Endothelial cell of umbilical vein (primary cell): ENCODE results near the gene SPRED1. TPM values are rescaled to one million over a fixed set of nuclear protein-coding genes. Genes with fewer than 3 reads are reported as not detected.

Source experiments
- BruUV-seq: library from RNA; stranded (reverse); fragments of 400-500 nt; replicated peaks from 2 replicates; lab custom pipeline; 2021; lab: Mats Ljungman, UMichigan
- CTCF ChIA-PET: fragments of 300-600, 350-600 bp; sonication (Branson Sonifier 250); formaldehyde crosslinking; loops from one replicate; lab custom pipeline; 2021; ENCODE audit warnings: antibody characterized with exemption, inconsistent platforms; lab: Charles Lee
- POLR2A ChIA-PET: fragments of 300-600, 350-600 bp; sonication (Branson Sonifier 250); formaldehyde crosslinking; loops from one replicate; lab custom pipeline; 2021; ENCODE audit warnings: antibody characterized with exemption, inconsistent platforms; lab: Charles Lee
- DNase-seq: peaks from one replicate; pipeline ENCODE4 v3.0.0-alpha.2; 2011; ENCODE audit warnings: low read depth, low spot score
- FAIRE-seq: peaks from 2 replicates; lab custom pipeline; 2011; peaks lifted over from hg19 to GRCh38; lab: Jason Lieb, UNC
- H2AFZ ChIP-seq: 2 replicates; pipeline ENCODE4 v1.6.0; 2012; ENCODE audit warnings: low read depth, low read length, control low read depth, inconsistent platforms
- H3K27ac ChIP-seq: 2 replicates; pipeline ENCODE4 v1.5.1; 2011; ENCODE audit warnings: low read depth, mild to moderate bottlenecking, control low read depth, low read length, moderate library complexity; ENCODE audit not compliant: insufficient read depth
- H3K27me3 ChIP-seq, 2 experiments: 2 replicates each; pipeline versions ENCODE4 v1.6.0 to v1.6.1; 2011; ENCODE audit warnings: low read length in 2 of 2, mixed read lengths in 1 of 2; ENCODE audit not compliant: control insufficient read depth in 2 of 2, insufficient read depth in 2 of 2
- H3K36me3 ChIP-seq, 2 experiments: 2 replicates in 1 of 2; 3 replicates in 1 of 2; pipeline ENCODE4 v1.5.1; 2011; ENCODE audit warnings: low read length in 2 of 2, mild to moderate bottlenecking in 1 of 2, moderate library complexity in 1 of 2; ENCODE audit not compliant: control insufficient read depth in 2 of 2, insufficient read depth in 2 of 2; ENCODE audit errors: extremely low read depth in 1 of 2
- H3K4me1 ChIP-seq: 3 replicates; pipeline ENCODE4 v1.5.1; 2011; ENCODE audit warnings: mild to moderate bottlenecking, low read length; ENCODE audit not compliant: control insufficient read depth, insufficient read depth; ENCODE audit errors: extremely low read depth
- H3K4me2 ChIP-seq: 2 replicates; pipeline ENCODE4 v1.6.1; 2011; ENCODE audit warnings: low read length, control low read depth, mixed read lengths; ENCODE audit not compliant: insufficient read depth
- H3K4me3 ChIP-seq, 3 experiments: fragments of 200-600 bp in 1 of 3; sonication (generic), shearing (Covaris generic) in 1 of 3; replicated peaks in 1 of 3; 2 replicates each; pipeline ENCODE4 v1.5.1; 2011 to 2016; ENCODE audit warnings: control low read depth in 3 of 3, low read length in 3 of 3, mild to moderate bottlenecking in 2 of 3, inconsistent platforms in 1 of 3, low read depth in 1 of 3, moderate library complexity in 1 of 3; ENCODE audit not compliant: insufficient read depth in 1 of 3
- H3K79me2 ChIP-seq: 2 replicates; pipeline ENCODE4 v1.6.0; 2012; ENCODE audit warnings: low read length, inconsistent platforms; ENCODE audit not compliant: control insufficient read depth, insufficient read depth
- H3K9ac ChIP-seq: replicated peaks from 2 replicates; pipeline ENCODE3; 2011; ENCODE audit warnings: low read length, control low read depth; ENCODE audit not compliant: insufficient read depth; ENCODE audit errors: extremely low read depth
- H3K9me1 ChIP-seq: replicated peaks from 3 replicates; pipeline ENCODE4 v1.6.0; 2011; ENCODE audit warnings: mild to moderate bottlenecking, low read length; ENCODE audit not compliant: control insufficient read depth, insufficient read depth; ENCODE audit errors: extremely low read depth
- H3K9me3 ChIP-seq: replicated peaks from 2 replicates; pipeline ENCODE4 v1.5.1; 2012; ENCODE audit warnings: low read length, inconsistent platforms; ENCODE audit not compliant: control insufficient read depth, insufficient read depth
- H4K20me1 ChIP-seq: replicated peaks from 2 replicates; pipeline ENCODE3; 2011; ENCODE audit warnings: mild to moderate bottlenecking, low read length; ENCODE audit not compliant: control insufficient read depth, insufficient read depth; ENCODE audit errors: extremely low read depth
- CTCF ChIP-seq, 2 donors: IDR thresholded peaks; 1 replicate in 1 of 2; 2 replicates in 1 of 2; pipeline ENCODE4 v1.5.1; 2011; ENCODE audit warnings: low read length in 2 of 2, mild to moderate bottlenecking in 2 of 2, moderate library complexity in 2 of 2, control low read depth in 1 of 2, inconsistent platforms in 1 of 2, low read depth in 1 of 2; ENCODE audit not compliant: insufficient read depth in 1 of 2; ENCODE audit errors: extremely low read depth in 1 of 2
- EZH2 ChIP-seq: IDR thresholded peaks from 2 replicates; pipeline ENCODE4 v1.6.1; 2012; ENCODE audit warnings: borderline replicate concordance, low read depth, mild to moderate bottlenecking, moderate library complexity, low read length, inconsistent platforms; ENCODE audit not compliant: severe bottlenecking
- FOS ChIP-seq: IDR thresholded peaks from 2 replicates; pipeline ENCODE4 v1.6.1; 2011; ENCODE audit warnings: mild to moderate bottlenecking, low read length, moderate library complexity, borderline replicate concordance; ENCODE audit not compliant: insufficient read depth
- GATA2 ChIP-seq: IDR thresholded peaks from 2 replicates; pipeline ENCODE4 v1.7.0; 2011; ENCODE audit warnings: low read depth, mild to moderate bottlenecking, moderate library complexity, mixed read lengths, low read length; ENCODE audit not compliant: insufficient read length, insufficient read depth
- JUN ChIP-seq: IDR thresholded peaks from 2 replicates; pipeline ENCODE4 v1.6.1; 2011; ENCODE audit warnings: borderline replicate concordance, low read depth; ENCODE audit not compliant: insufficient read length, insufficient read depth
- MAX ChIP-seq: IDR thresholded peaks from 2 replicates; pipeline ENCODE4 v1.6.1; 2011; ENCODE audit not compliant: insufficient read depth, insufficient read length
- MYC ChIP-seq: IDR thresholded peaks from one replicate; pipeline ENCODE4 v1.6.1; 2011; ENCODE audit warnings: mild to moderate bottlenecking, low read depth, low read length
- POLR2A ChIP-seq: IDR thresholded peaks from 2 replicates; pipeline ENCODE4 v1.6.1; 2012; ENCODE audit warnings: low read depth, mild to moderate bottlenecking, control low read depth, low read length
- POLR2AphosphoS5 ChIP-seq: IDR thresholded peaks from 2 replicates; pipeline ENCODE4 v1.6.1; 2012; ENCODE audit warnings: low read depth, mild to moderate bottlenecking, control low read depth, low read length, moderate library complexity; ENCODE audit not compliant: insufficient read depth
- dilution Hi-C: fragments of 300-500 bp; cut with MboI; formaldehyde crosslinking; loops from one replicate; pipeline ENCODE4 v1.15.0; 2019; ENCODE audit warnings: low sequenced_read_pairs; ENCODE audit not compliant: extremely low pct_ligation_motif_present
- intact Hi-C: fragments of 100-400 bp; cut with micrococcal nuclease; formaldehyde crosslinking; loops from one replicate; pipeline ENCODE4 v1.10.0; 2022
- polyA plus RNA-seq, 4 experiments: library from polyadenylated mRNA; depleted of rRNA in 3 of 4; stranded (reverse) in 3 of 4; unstranded in 1 of 4; fragments of >200 nt; gene quantifications; 2 replicates each; pipeline versions ENCODE4 v1.2.1 to v1.2.3, GENCODE V29; 2011 to 2012; ENCODE audit warnings: missing spikeins in 1 of 4
- total RNA-seq: library from RNA; stranded (reverse); gene quantifications from 2 replicates; pipeline ENCODE4 v1.2.3, GENCODE V29; 2021

SPRED1 gene
- total and polyA plus RNA-seq, 2 donors (not counting 3 experiments of a cell fraction or from before 2014, with no cell fraction given), result 1.3 to 10.7 TPM

DNA sequence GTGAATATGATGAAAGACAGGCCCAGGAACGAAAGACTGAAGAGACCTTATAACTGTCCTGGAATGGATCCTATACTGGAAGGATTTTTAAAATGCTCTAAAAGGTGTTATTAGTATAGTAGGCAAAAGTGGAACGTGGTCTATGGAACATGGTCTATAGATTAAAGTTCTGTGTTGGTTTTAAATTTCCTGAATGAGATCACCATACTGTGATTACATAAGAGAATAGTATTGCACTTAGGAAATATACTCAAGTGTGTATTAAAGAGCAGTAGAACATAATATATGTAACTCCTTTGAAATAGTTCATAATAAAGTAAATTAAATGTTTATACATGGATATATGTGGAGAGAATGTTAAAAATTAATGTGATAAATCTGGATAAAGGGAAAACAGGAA is 68.2 kb downstream of the SPRED1 start:
- dilution Hi-C loops (no loop called here), intact Hi-C loops (no loop called here)
- H3K9me3 ChIP-seq, result no peaks in the 10 kb centered on the region
- H3K4me1 ChIP-seq, result no peaks in the 10 kb centered on the region
- no peaks in the 10 kb centered on the region for H4K20me1 ChIP-seq
- POLR2A ChIA-PET, result no interaction called here
- DNase-seq, result no peak
- no peaks in the 10 kb centered on the region for H3K36me3 ChIP-seq
- no peak overlapping the region for H3K4me2 ChIP-seq
- H3K9me1 ChIP-seq, result no peaks in the 10 kb centered on the region
- H3K27ac ChIP-seq, result no peak overlapping the region
- no peak for FAIRE-seq
- no peaks in the 10 kb centered on the region for H3K27me3 ChIP-seq
- CTCF ChIA-PET, result interaction anchor here (1.0 kb wide), 1 partner anchor 69 kb away, joined by 4 read pairs; the partner anchor contains the start of gene SPRED1
- peaks cover 42% of the 10 kb centered on the region for H3K79me2 ChIP-seq
- TF ChIP-seq FOS, result no peak
- no peak for TF ChIP-seq POLR2A
- H2AFZ ChIP-seq, result no peak overlapping the region
- no TSS peak for BruUV-seq
- H3K9ac ChIP-seq, result no peak overlapping the region
- no peak overlapping the region for H3K4me3 ChIP-seq

DNA sequence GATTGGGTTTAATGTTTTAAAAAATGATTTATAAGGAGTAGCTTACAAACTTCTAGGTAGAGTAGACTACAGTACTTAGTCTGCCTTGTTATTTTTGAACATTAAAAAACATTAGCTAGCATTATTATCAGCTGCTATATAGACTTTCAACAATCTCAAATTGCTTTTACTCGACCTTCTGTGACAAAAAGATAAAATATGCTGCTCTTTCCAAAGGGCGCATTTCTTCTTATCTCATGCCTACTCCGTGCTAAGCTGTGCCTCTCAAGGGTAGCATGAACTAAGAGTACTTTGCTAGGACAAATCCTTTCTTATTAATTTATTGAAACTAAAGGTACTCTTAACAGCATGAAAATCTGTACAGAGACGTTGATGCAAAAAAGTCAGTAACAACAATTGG is 71.3 kb downstream of the SPRED1 start:
- FAIRE-seq (no peak), DNase-seq (no peak)
- Histone ChIP-seq H3K9me1 (no peaks in the 10 kb centered on the region), H3K27me3 (no peaks in the 10 kb centered on the region), H3K4me3 (no peak overlapping the region), H3K27ac (no peak overlapping the region), H3K9ac (no peak overlapping the region), H3K4me2 (no peak overlapping the region), H3K9me3 (no peaks in the 10 kb centered on the region), H3K4me1 (no peaks in the 10 kb centered on the region), H3K36me3 (peaks cover 0 to 3% of the 10 kb centered on the region in 2 experiments), H2AFZ (no peak overlapping the region), H4K20me1 (peaks cover 3% of the 10 kb centered on the region), H3K79me2 (peaks cover 20% of the 10 kb centered on the region)
- TF ChIP-seq CTCF (IDR thresholded peaks at IDR 0.05; ENCODE audit: extremely low read depth in 1 of 2, insufficient read depth in 1 of 2, low read depth in 1 of 2, low read length in 2 of 2), result no peak
- TF ChIP-seq POLR2AphosphoS5, result no peak
- TF ChIP-seq POLR2A, result no peak
- no peak for TF ChIP-seq EZH2
- no peak for TF ChIP-seq MAX
- TF ChIP-seq FOS, result no peak
- TF ChIP-seq MYC, result no peak
- no peak for TF ChIP-seq GATA2
- TF ChIP-seq JUN, result no peak
- CTCF ChIA-PET, result interaction anchor here (0.8 kb wide), 1 partner anchor 11 kb away, joined by 4 read pairs; no protein-coding TSS in a partner anchor
- BruUV-seq, result no TSS peak
- dilution Hi-C loops (no loop called here), intact Hi-C loops (no loop called here)
- POLR2A ChIA-PET, result no interaction called here
